ENCODE measurements around the gene CYBA. TPM values are rescaled to one million over a fixed set of nuclear protein-coding genes. Genes with fewer than 3 reads are reported as not detected.
A peak's percentile ranks its signal among the peaks of the same experiment; 100 is the strongest.

The CYBA gene
- total RNA-seq, 2 donors from 2014 or later, result 126 to 177 TPM

DNA sequence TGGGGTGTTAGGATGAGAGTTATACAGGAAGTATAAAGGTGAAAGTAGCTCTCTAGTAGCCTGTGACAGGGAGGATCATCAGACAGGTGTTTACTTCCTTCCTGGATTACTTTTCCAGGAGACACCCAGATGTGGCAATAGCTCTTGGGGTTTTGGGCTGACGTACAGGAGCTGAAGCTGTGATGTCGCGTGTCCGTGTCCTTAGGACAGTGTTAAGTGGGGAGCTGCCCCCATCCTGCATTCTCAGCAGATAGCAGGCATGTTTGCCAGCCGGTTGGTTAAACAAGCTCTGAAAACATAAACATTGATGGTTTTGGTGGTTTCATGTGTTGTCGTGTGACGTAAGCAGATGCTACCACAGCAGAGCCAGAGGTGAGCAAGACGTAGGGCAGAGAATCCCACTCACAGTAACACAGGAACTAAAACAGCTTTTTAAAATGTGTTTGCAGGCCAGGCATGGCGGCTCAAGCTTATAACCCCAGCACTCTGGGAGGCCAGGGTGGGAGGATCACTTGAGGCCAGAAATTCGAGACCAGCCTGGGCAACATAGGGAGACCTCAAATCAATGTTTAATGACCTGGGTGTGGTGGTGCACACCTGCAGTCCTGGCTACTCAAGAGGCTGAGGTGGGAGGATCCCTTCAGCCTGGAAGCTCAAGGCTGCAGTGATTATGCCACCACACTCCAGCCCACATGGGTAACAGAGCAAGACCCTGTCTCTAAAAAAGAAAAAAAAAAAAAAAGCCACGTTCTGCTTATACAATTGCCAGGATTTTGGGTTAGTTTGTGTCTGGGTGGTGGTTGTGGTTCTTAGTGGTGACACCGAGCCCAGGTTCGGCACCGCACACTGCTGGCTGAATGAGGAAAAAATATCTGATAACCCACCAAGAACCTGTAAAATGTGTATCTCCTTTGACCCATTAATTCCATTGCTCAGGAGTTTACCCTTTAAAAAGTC is 30.7 kb downstream of the CYBA start:
- Histone ChIP-seq H3K36me3 (replicated peaks in 1 of 2; ENCODE audit: insufficient read depth in 1 of 2, low read depth in 2 of 2) (peaks cover 8 to 21% of the 10 kb centered on the region in 2 donors), H3K9me3 (no peaks in the 10 kb centered on the region), H3K27ac (no peak overlapping the region), H3K4me1 (peaks cover 42% of the 10 kb centered on the region), H3K27me3 (no peaks in the 10 kb centered on the region), H3K4me3 (no peak overlapping the region)
- TF ChIP-seq CTCF (IDR thresholded peaks at IDR 0.05), result no peak
- no peak for TF ChIP-seq POLR2A (IDR thresholded peaks at IDR 0.05)
- 89 to 94% methylated on average over 14 of the region's 14 CpGs for WGBS, 2 donors
- ATAC-seq (no peak), DNase-seq (peak in 1 of 4 donors; percentile 38)
- intact Hi-C loops (cut with DNase I), result loop anchor here (10.0 kb wide), 1 partner anchor 65 kb away; the partner anchor contains the start of gene SNAI3

DNA sequence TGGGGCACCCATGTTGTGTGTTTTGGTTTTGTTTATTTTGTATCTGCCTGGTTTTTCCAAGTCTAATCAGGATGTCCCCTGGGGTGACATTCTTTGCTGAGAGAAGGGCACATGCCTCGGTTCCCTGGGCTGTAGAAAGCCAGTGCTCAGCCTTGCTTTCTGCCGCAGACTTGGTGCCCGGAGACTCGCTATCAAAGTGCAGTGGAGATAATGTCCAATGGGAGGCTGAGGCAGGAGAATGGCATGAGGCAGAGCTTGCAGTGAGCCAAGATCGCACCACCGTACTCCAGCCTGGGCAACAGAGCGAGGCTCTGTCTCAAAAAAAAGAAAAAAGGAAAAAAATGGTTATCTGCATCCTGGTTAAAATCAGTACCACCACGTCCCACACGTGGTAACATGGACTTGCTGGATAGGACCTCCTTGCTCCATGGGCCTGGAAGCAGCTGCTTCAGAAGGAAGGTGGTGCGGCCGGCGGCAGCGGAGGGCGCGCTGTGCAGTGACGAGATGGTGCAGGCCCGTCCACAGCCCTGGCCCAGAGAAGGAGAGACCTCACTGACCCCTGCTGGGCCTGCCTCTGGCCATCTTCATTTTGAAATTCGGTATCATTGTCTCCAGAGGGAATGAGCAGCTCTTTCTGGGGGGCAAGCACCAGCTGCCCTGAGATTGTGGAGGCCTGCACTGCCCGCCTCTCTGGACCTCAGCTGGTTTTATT is 31.7 kb downstream of the CYBA start:
- Histone ChIP-seq H3K36me3 (replicated peaks in 1 of 2; ENCODE audit: insufficient read depth in 1 of 2, low read depth in 2 of 2) (peaks cover 8 to 15% of the 10 kb centered on the region in 2 donors), H3K27me3 (no peaks in the 10 kb centered on the region), H3K27ac (peak overlapping the region in 2 of 4 donors; percentile 8 to 26), H3K4me1 (peaks cover 52% of the 10 kb centered on the region), H3K4me3 (no peak overlapping the region), H3K9me3 (no peaks in the 10 kb centered on the region)
- TF ChIP-seq CTCF (IDR thresholded peaks at IDR 0.05), result no peak
- no peak for TF ChIP-seq POLR2A (IDR thresholded peaks at IDR 0.05)
- DNase-seq (no peak), ATAC-seq (no peak)
- WGBS, 2 donors, result 82 to 87% methylated on average over 16 to 19 of the region's 19 CpGs
- intact Hi-C loops (cut with DNase I), result loop anchor here (10.0 kb wide), 1 partner anchor 66 kb away; the partner anchor contains the start of gene SNAI3

DNA sequence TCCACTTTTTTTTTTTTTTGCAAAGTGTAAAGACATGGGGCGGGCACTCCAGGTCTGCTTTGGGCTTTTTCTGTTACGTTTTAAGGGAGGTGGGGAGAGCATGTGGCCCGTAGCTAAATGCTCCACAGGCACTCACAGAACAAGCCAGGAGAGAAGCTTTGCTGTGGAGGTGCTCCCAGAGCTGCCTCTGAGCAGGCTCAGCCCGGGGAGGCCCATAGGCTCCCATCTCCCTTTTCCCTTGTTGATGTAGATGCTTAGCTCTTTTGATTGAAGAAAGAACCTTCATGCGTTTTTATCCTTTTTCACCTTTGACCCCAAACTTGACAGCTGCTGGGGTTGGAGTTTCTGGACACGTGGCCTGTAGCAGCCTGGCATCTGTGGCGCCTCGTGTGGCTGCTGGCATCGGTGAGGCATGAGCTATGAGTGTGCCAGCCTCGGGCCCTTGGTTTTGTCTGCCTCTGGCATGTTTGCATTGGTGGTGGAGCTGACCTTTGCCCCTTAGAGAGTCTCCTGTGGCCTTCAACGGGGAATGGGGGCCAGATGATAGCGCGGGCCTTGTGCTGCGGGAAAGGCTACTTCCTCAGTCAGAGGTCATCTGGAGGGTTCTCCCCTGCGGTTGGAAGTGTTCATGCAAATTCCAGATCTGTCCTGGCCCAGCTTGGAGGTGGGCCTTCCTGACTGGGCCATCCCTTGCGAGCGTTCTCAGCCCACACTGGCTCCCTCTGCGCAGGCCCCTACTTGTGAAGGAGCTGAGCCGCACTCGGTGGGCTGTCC is 32.5 kb downstream of the CYBA start:
- Histone ChIP-seq H3K27ac (peak overlapping the region in 2 of 4 donors; percentile 26 to 44), H3K27me3 (no peaks in the 10 kb centered on the region), H3K4me3 (no peak overlapping the region), H3K4me1 (peaks cover 59% of the 10 kb centered on the region), H3K9me3 (no peaks in the 10 kb centered on the region), H3K36me3 (replicated peaks in 1 of 2; ENCODE audit: insufficient read depth in 1 of 2, low read depth in 2 of 2) (peaks cover 3 to 8% of the 10 kb centered on the region in 2 donors)
- 55 to 57% methylated on average over 20 of the region's 20 CpGs for WGBS, 2 donors
- DNase-seq (peak; percentile 45 to 65 (median 57)), ATAC-seq (no peak)
- intact Hi-C loops (cut with DNase I), result loop anchor here (10.0 kb wide), 1 partner anchor 66 kb away; the partner anchor contains the start of gene SNAI3
- TF ChIP-seq POLR2A (IDR thresholded peaks at IDR 0.05) (no peak), CTCF (IDR thresholded peaks at IDR 0.05) (no peak)

DNA sequence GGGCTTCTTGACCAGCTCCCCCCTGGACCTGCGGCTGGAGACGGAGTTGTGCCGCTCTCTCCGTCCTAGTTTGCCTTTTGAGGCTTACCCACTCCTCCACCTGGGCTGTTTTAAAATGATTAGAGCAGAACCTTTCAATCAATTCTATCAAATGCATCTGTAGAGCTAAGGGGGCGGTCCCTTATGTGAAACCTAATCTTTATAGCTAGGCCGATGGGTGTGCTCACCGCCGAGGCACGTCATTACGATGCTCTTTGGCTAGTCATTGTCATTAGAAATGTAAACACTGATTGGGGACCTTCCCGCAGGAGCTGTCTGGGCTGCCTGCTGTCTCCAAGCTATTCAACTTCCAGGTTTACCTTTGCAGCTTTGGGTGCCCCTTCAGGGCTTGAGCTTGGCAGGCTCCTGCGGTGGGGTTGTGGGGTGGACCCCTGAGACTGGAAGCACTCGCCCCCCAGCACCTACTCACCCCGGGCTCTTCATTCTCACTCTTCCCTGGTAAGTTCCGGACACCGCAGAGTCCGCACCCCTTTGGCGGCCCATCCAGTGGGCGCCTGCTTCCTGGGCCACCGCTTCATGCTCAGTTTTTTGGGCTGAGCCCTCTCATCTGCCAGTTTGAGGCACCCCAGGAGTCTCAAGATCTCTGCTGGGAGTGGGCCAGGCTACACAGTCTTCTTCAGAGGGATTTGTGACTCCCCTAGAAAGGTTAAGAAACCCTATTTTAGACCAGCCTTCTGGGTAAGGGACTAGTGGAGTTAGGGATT is 33.4 kb downstream of the CYBA start:
- intact Hi-C loops (cut with DNase I), result loop anchor here (10.0 kb wide), 1 partner anchor 67 kb away; the partner anchor contains the start of gene SNAI3
- 77 to 80% methylated on average over 14 to 20 of the region's 20 CpGs for WGBS, 2 donors
- no peak for DNase-seq
- H3K27me3 ChIP-seq, result no peaks in the 10 kb centered on the region
- peak overlapping the region; percentile 69 to 79 (median 76) for H3K27ac ChIP-seq
- TF ChIP-seq POLR2A (IDR thresholded peaks at IDR 0.05), result no peak
- TF ChIP-seq CTCF (IDR thresholded peaks at IDR 0.05), result no peak
- no peak overlapping the region for H3K4me3 ChIP-seq
- no peaks in the 10 kb centered on the region for H3K9me3 ChIP-seq
- H3K36me3 ChIP-seq (replicated peaks in 1 of 2; ENCODE audit: insufficient read depth in 1 of 2, low read depth in 2 of 2), result peaks cover 0 to 2% of the 10 kb centered on the region in 2 donors
- H3K4me1 ChIP-seq, result peaks cover 61% of the 10 kb centered on the region
- no peak for ATAC-seq

All from body of pancreas (tissue), 4 donors.